Mesenchymal stem cell (in vitro differentiated cells and primary cell): ENCODE data around the gene TMEM236.
A peak's percentile ranks its signal among the peaks of the same experiment; 100 is the strongest.

Source experiments
- DNase-seq: peaks from one replicate; pipeline ENCODE4 v3.0.0-alpha.2; 2013
- H2AFZ ChIP-seq: one replicate; pipeline ENCODE4 v1.6.1; 2013; ENCODE audit warnings: low read depth, mild to moderate bottlenecking, control low read depth, inconsistent platforms, low read length, moderate library complexity
- H2AK5ac ChIP-seq: 2 replicates; pipeline ENCODE4 v1.6.1; 2013; ENCODE audit warnings: low read length, moderate library complexity, mild to moderate bottlenecking, inconsistent platforms; ENCODE audit not compliant: severe bottlenecking
- H2BK120ac ChIP-seq: one replicate; pipeline ENCODE4 v1.6.1; 2013; ENCODE audit warnings: low read depth, mild to moderate bottlenecking, inconsistent platforms, low read length, moderate library complexity
- H2BK12ac ChIP-seq, 2 experiments: one replicate each; pipeline ENCODE4 v1.6.1; 2013; ENCODE audit warnings: inconsistent platforms in 2 of 2, low read length in 2 of 2, mild to moderate bottlenecking in 2 of 2, moderate library complexity in 2 of 2, control low read depth in 1 of 2
- H2BK15ac ChIP-seq: one replicate; pipeline ENCODE4 v1.6.1; 2013; ENCODE audit warnings: mild to moderate bottlenecking, low read depth, inconsistent platforms; ENCODE audit not compliant: poor library complexity, severe bottlenecking
- H2BK5ac ChIP-seq: 2 replicates; pipeline ENCODE4 v1.6.1; 2013; ENCODE audit warnings: low read depth, mild to moderate bottlenecking, low read length, control low read depth, inconsistent platforms; ENCODE audit not compliant: poor library complexity, severe bottlenecking
- H3K14ac ChIP-seq, 2 experiments: one replicate each; pipeline ENCODE4 v1.6.1; 2013; ENCODE audit warnings: inconsistent platforms in 2 of 2, low read length in 2 of 2, control low read depth in 1 of 2, mild to moderate bottlenecking in 1 of 2, moderate library complexity in 1 of 2
- H3K18ac ChIP-seq, 2 experiments: one replicate each; pipeline ENCODE4 v1.6.1; 2013; ENCODE audit warnings: inconsistent platforms in 2 of 2, low read length in 2 of 2, control low read depth in 1 of 2, low read depth in 1 of 2, mild to moderate bottlenecking in 1 of 2
- H3K23ac ChIP-seq, 2 experiments: one replicate each; pipeline ENCODE4 v1.6.1; 2013; ENCODE audit warnings: inconsistent platforms in 2 of 2, low read length in 2 of 2, mild to moderate bottlenecking in 2 of 2, moderate library complexity in 2 of 2, control low read depth in 1 of 2
- H3K27ac ChIP-seq: 2 replicates; pipeline ENCODE4 v1.5.1; 2013; ENCODE audit warnings: mild to moderate bottlenecking, moderate library complexity, low read length, control low read depth, inconsistent platforms; ENCODE audit not compliant: poor library complexity, severe bottlenecking
- H3K27me3 ChIP-seq, 2 experiments: 2 replicates each; pipeline versions ENCODE4 v1.6.1 to v1.7.0; 2013; ENCODE audit warnings: low read length in 2 of 2, mild to moderate bottlenecking in 2 of 2, moderate library complexity in 2 of 2, control low read depth in 1 of 2, inconsistent platforms in 1 of 2; ENCODE audit not compliant: control insufficient read depth in 1 of 2, insufficient read depth in 1 of 2
- H3K36me3 ChIP-seq, 2 experiments: 2 replicates each; pipeline versions ENCODE4 v1.6.1 to v1.7.0; 2013; ENCODE audit warnings: low read length in 2 of 2, control low read depth in 1 of 2, inconsistent platforms in 1 of 2, low read depth in 1 of 2, mild to moderate bottlenecking in 1 of 2; ENCODE audit not compliant: insufficient read depth in 2 of 2, control insufficient read depth in 1 of 2
- H3K4ac ChIP-seq, 2 experiments: one replicate each; pipeline ENCODE4 v1.6.1; 2013; ENCODE audit warnings: inconsistent platforms in 2 of 2, low read length in 2 of 2, mild to moderate bottlenecking in 2 of 2, moderate library complexity in 2 of 2, control low read depth in 1 of 2, low read depth in 1 of 2
- H3K4me1 ChIP-seq: 2 replicates; pipeline ENCODE4 v1.6.1; 2013; ENCODE audit warnings: low read depth, low read length, control low read depth; ENCODE audit not compliant: control insufficient read depth, insufficient read depth
- H3K4me2 ChIP-seq: 2 replicates; pipeline ENCODE4 v1.6.1; 2013; ENCODE audit warnings: low read length, mild to moderate bottlenecking, inconsistent platforms; ENCODE audit not compliant: poor library complexity, severe bottlenecking
- H3K4me3 ChIP-seq, 2 experiments: 2 replicates each; pipeline versions ENCODE4 v1.5.1 to v1.7.0; 2013; ENCODE audit warnings: low read length in 2 of 2, mild to moderate bottlenecking in 2 of 2, control low read depth in 1 of 2, low read depth in 1 of 2; ENCODE audit not compliant: insufficient read depth in 1 of 2
- H3K79me1 ChIP-seq: replicated peaks from 2 replicates; pipeline ENCODE4 v1.6.1; 2013; ENCODE audit warnings: mild to moderate bottlenecking, control low read depth, low read length, inconsistent platforms; ENCODE audit not compliant: poor library complexity, severe bottlenecking
- H3K9ac ChIP-seq: 2 replicates; pipeline ENCODE4 v1.7.0; 2013; ENCODE audit warnings: mild to moderate bottlenecking, low read length, moderate library complexity
- H3K9me3 ChIP-seq: 2 replicates; pipeline ENCODE4 v1.7.0; 2013; ENCODE audit warnings: mild to moderate bottlenecking, low read length; ENCODE audit not compliant: control insufficient read depth
- H4K8ac ChIP-seq: one replicate; pipeline ENCODE4 v1.6.1; 2013; ENCODE audit warnings: inconsistent platforms, mild to moderate bottlenecking, low read length, moderate library complexity
- H4K91ac ChIP-seq: one replicate; pipeline ENCODE4 v1.6.1; 2013; ENCODE audit warnings: mild to moderate bottlenecking, low read length, inconsistent platforms
- WGBS: methylation state at CpG from one replicate; pipeline ENCODE4 v1.1.7; 2013; ENCODE audit warnings: mixed read lengths; 5-methylcytosine and 5-hydroxymethylcytosine counted together

TMEM236 gene

DNA sequence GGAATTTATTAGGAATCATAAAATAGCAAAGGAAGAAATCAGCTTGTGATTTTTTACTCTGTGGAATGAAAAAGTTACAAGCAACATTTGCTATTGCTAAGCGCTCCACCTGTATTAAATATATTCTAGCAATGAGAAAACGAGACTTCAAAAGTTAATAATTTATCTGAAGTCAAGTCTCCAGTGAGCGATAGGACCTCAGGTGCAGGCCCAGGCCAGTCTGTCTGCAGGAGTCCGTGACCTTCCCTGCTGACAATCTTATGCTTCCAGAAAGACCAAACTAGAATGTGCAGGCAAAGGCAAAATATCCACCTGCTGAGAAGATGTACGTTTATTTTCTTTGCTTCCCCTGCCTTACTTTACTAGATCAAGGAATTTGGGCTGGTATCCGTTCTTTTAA is 79.9 kb downstream of the TMEM236 start:
- no peak overlapping the region for H3K14ac ChIP-seq
- WGBS, result 95% methylated on average over 6 of the region's 6 CpGs
- H3K4me3 ChIP-seq, result no peak overlapping the region
- no peak overlapping the region for H3K27ac ChIP-seq
- H2AFZ ChIP-seq, result no peak overlapping the region
- H3K4me2 ChIP-seq, result no peak overlapping the region
- no peak overlapping the region for H2BK120ac ChIP-seq
- H3K79me1 ChIP-seq, result no peaks in the 10 kb centered on the region
- H3K36me3 ChIP-seq, result no peaks in the 10 kb centered on the region
- no peak overlapping the region for H3K9ac ChIP-seq
- no peak overlapping the region for H4K8ac ChIP-seq
- H3K23ac ChIP-seq, result no peak overlapping the region
- H2AK5ac ChIP-seq, result no peak overlapping the region
- no peak overlapping the region for H2BK12ac ChIP-seq
- DNase-seq, result no peak
- no peak overlapping the region for H2BK5ac ChIP-seq
- H3K4me1 ChIP-seq, result peaks cover 8% of the 10 kb centered on the region
- H3K18ac ChIP-seq, result no peak overlapping the region
- no peak overlapping the region for H3K4ac ChIP-seq
- no peaks in the 10 kb centered on the region for H3K27me3 ChIP-seq
- no peaks in the 10 kb centered on the region for H3K9me3 ChIP-seq
- no peak overlapping the region for H2BK15ac ChIP-seq
- no peak overlapping the region for H4K91ac ChIP-seq

DNA sequence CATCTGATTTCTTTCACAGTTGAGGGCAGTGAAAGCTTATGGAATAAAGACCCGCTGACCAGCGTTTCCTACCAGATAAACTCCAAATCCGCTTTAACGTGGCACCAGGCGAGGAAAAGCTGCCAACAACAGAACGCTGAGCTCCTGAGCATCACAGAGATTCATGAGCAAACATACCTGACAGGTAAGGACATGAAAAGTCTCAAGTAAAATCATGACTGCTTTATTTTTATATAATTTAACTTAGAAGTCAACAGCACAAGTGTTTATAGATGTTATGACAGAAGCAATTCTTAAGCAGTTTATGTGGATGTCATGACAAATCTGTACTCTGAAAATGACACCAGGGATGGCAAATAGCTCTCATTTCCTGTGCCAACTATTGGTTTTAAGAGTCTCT is 81.7 kb downstream of the TMEM236 start:
- 98% methylated on average over 6 of the region's 6 CpGs for WGBS
- Histone ChIP-seq H4K91ac (no peak overlapping the region), H4K8ac (no peak overlapping the region), H3K9ac (no peak overlapping the region), H3K23ac (no peak overlapping the region), H2BK5ac (no peak overlapping the region), H3K18ac (no peak overlapping the region), H2BK15ac (no peak overlapping the region), H3K4me2 (no peak overlapping the region), H2AFZ (no peak overlapping the region), H2BK120ac (no peak overlapping the region), H3K4ac (no peak overlapping the region), H3K79me1 (no peaks in the 10 kb centered on the region), H3K14ac (no peak overlapping the region), H3K27ac (no peak overlapping the region), H3K4me3 (no peak overlapping the region), H3K27me3 (no peaks in the 10 kb centered on the region), H2AK5ac (no peak overlapping the region), H3K4me1 (peaks cover 8% of the 10 kb centered on the region), H3K9me3 (no peaks in the 10 kb centered on the region), H2BK12ac (no peak overlapping the region), H3K36me3 (no peaks in the 10 kb centered on the region)
- no peak for DNase-seq

DNA sequence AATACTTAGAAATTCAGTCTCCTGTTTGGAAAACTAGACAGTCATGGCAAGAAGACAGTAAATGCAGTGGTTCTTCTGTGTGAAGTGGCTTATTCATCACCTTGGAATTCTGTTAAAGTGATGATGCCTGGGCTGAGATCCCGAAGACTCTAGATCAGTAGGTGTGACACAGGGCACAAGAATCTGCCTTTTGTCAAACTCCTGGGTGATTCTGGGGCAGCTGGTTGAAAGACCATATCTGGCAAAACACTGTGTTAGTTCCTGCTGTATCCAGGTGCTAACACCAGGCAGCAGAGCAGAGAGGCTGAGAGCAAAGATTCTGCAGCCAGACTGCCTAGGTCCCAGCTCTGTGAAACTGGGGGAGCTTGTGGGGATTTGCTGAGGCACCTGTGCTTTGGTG is 83.7 kb downstream of the TMEM236 start:
- no peak overlapping the region for H2AFZ ChIP-seq
- peak; percentile 86 for DNase-seq
- H3K9me3 ChIP-seq, result no peaks in the 10 kb centered on the region
- H2AK5ac ChIP-seq, result no peak overlapping the region
- H3K27ac ChIP-seq, result peak overlapping the region; percentile 58
- H3K14ac ChIP-seq, result no peak overlapping the region
- no peaks in the 10 kb centered on the region for H3K79me1 ChIP-seq
- H3K9ac ChIP-seq, result no peak overlapping the region
- no peak overlapping the region for H3K4me2 ChIP-seq
- peaks cover 8% of the 10 kb centered on the region for H3K4me1 ChIP-seq
- H4K91ac ChIP-seq, result no peak overlapping the region
- H3K36me3 ChIP-seq, result no peaks in the 10 kb centered on the region
- H2BK15ac ChIP-seq, result no peak overlapping the region
- H3K4me3 ChIP-seq, result no peak overlapping the region
- no peak overlapping the region for H4K8ac ChIP-seq
- no peak overlapping the region for H2BK5ac ChIP-seq
- no peaks in the 10 kb centered on the region for H3K27me3 ChIP-seq
- no peak overlapping the region for H2BK12ac ChIP-seq
- no peak overlapping the region for H2BK120ac ChIP-seq
- 0% methylated on average over 1 of the region's 1 CpG for WGBS
- no peak overlapping the region for H3K23ac ChIP-seq
- no peak overlapping the region for H3K18ac ChIP-seq
- H3K4ac ChIP-seq, result no peak overlapping the region

DNA sequence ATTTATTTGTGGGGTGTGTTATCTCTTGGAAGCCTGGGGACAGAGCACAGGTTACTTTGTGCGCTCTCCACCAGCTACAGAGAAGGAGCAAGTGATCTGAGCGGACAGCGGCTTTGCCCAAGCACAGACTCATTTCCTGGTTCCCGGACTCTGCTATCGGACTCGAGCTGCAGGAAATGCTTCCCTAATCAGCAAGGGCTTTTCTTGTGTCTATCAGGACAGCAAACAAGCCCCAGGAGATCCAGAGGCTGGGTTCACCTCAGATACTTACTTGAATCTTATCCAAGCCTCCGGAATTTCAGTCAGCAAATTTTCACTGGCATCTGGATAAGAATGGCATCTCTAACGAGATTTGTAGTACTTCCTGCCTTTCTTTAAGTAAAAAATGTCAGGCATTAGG is 84.9 kb downstream of the TMEM236 start:
- Histone ChIP-seq H2BK15ac (no peak overlapping the region), H3K4ac (no peak overlapping the region), H3K79me1 (no peaks in the 10 kb centered on the region), H3K18ac (no peak overlapping the region), H2BK120ac (no peak overlapping the region), H3K14ac (no peak overlapping the region), H3K4me2 (peak overlapping the region; percentile 90), H2AK5ac (no peak overlapping the region), H3K4me1 (peaks cover 7% of the 10 kb centered on the region), H3K9ac (peak overlapping the region; percentile 78), H4K8ac (peak overlapping the region; percentile 51), H3K27ac (peak overlapping the region; percentile 85), H3K9me3 (no peaks in the 10 kb centered on the region), H3K27me3 (no peaks in the 10 kb centered on the region), H2BK12ac (no peak overlapping the region), H2BK5ac (no peak overlapping the region), H4K91ac (no peak overlapping the region), H2AFZ (peak overlapping the region; percentile 63), H3K23ac (no peak overlapping the region), H3K36me3 (no peaks in the 10 kb centered on the region), H3K4me3 (peak overlapping the region in 1 of 2 experiments; percentile 70)
- 9% methylated on average over 6 of the region's 8 CpGs for WGBS
- peak; percentile 61 for DNase-seq
